H1 (cell line): Measurements from ENCODE around the gene NPPA. TPM values are rescaled to one million over a fixed set of nuclear protein-coding genes. Genes with fewer than 3 reads are reported as not detected.

Source experiments
- CTCF ChIA-PET: fragments of 300-600 bp; sonication (Branson Sonifier 250); formaldehyde crosslinking; loops from one replicate; lab custom pipeline; 2021; ENCODE audit not compliant: partially characterized antibody; lab: Charles Lee
- POLR2A ChIA-PET: fragments of 300-600 bp; sonication (Branson Sonifier 250); formaldehyde crosslinking; loops from one replicate; lab custom pipeline; 2021; ENCODE audit warnings: inconsistent platforms; ENCODE audit not compliant: partially characterized antibody; lab: Charles Lee
- DNase-seq, 2 experiments: peaks; one replicate each; pipeline versions ENCODE4 v3.0.0 to v3.0.0-alpha.2; 2010 to 2022; ENCODE audit warnings: low spot score in 2 of 2, low read depth in 1 of 2, mixed read lengths in 1 of 2
- FAIRE-seq: peaks from 2 replicates; lab custom pipeline; 2011; peaks lifted over from hg19 to GRCh38; lab: Jason Lieb, UNC
- H2AFZ ChIP-seq: 2 replicates; pipeline ENCODE4 v1.8.1; 2012; ENCODE audit warnings: low read length, inconsistent platforms
- H2AK5ac ChIP-seq: 2 replicates; pipeline ENCODE4 v1.6.1; 2013; ENCODE audit warnings: low read depth, low read length
- H2BK120ac ChIP-seq: replicated peaks from 2 replicates; pipeline ENCODE3; 2013; ENCODE audit warnings: low read depth, low read length, inconsistent platforms
- H2BK12ac ChIP-seq: 2 replicates; pipeline ENCODE4 v1.6.1; 2013; ENCODE audit warnings: low read depth, low read length
- H2BK15ac ChIP-seq: 2 replicates; pipeline ENCODE4 v1.6.1; 2013; ENCODE audit warnings: low read length
- H2BK20ac ChIP-seq: 2 replicates; pipeline ENCODE4 v1.6.1; 2013; ENCODE audit warnings: low read length
- H2BK5ac ChIP-seq: 2 replicates; pipeline ENCODE4 v1.6.1; 2013; ENCODE audit warnings: low read depth, low read length
- H3K14ac ChIP-seq: 2 replicates; pipeline ENCODE4 v1.6.1; 2013; ENCODE audit warnings: inconsistent platforms; ENCODE audit not compliant: insufficient read length
- H3K18ac ChIP-seq: 2 replicates; pipeline ENCODE4 v1.6.1; 2013; ENCODE audit warnings: low read length; ENCODE audit errors: extremely low read depth
- H3K23ac ChIP-seq: 2 replicates; pipeline ENCODE4 v1.6.1; 2013; ENCODE audit warnings: inconsistent platforms; ENCODE audit not compliant: insufficient read length
- H3K23me2 ChIP-seq: 2 replicates; pipeline ENCODE4 v1.6.1; 2013; ENCODE audit warnings: low read depth, low read length
- H3K27ac ChIP-seq: 2 replicates; pipeline ENCODE4 v1.6.1; 2011; ENCODE audit warnings: low read depth, low read length, inconsistent platforms
- H3K27me3 ChIP-seq, 4 experiments: replicated peaks in 1 of 4; 1 replicate in 1 of 4; 2 replicates in 3 of 4; pipeline versions ENCODE4 v1.6.1 to v1.8.1; 2011 to 2013; ENCODE audit warnings: low read length in 3 of 4, mild to moderate bottlenecking in 3 of 4, inconsistent platforms in 2 of 4, mixed read lengths in 2 of 4, moderate library complexity in 1 of 4; ENCODE audit not compliant: control insufficient read depth in 3 of 4, insufficient read depth in 3 of 4; ENCODE audit errors: extremely low read depth in 1 of 4
- H3K36me3 ChIP-seq, 4 experiments: 2 replicates each; pipeline versions ENCODE4 v1.6.1 to v1.8.1; 2011 to 2013; ENCODE audit warnings: mild to moderate bottlenecking in 4 of 4, low read length in 3 of 4, moderate library complexity in 2 of 4, control low read depth in 1 of 4, inconsistent platforms in 1 of 4; ENCODE audit not compliant: insufficient read depth in 4 of 4, control insufficient read depth in 2 of 4
- H3K4ac ChIP-seq: replicated peaks from 2 replicates; pipeline ENCODE3; 2013; ENCODE audit warnings: low read length, low read depth, mixed read lengths, inconsistent platforms; ENCODE audit not compliant: insufficient read length
- H3K4me1 ChIP-seq, 4 experiments: replicated peaks in 1 of 4; 1 replicate in 1 of 4; 2 replicates in 3 of 4; pipeline versions ENCODE4 v1.6.1 to v1.8.1; 2011 to 2013; ENCODE audit warnings: low read length in 3 of 4, inconsistent platforms in 2 of 4, mixed read lengths in 1 of 4; ENCODE audit not compliant: insufficient read depth in 4 of 4, control insufficient read depth in 3 of 4
- H3K4me2 ChIP-seq, 2 experiments: 2 replicates each; pipeline versions ENCODE4 v1.6.1 to v1.8.1; 2011 to 2013; ENCODE audit warnings: low read depth in 2 of 2, low read length in 2 of 2, control low read depth in 1 of 2, inconsistent platforms in 1 of 2, mild to moderate bottlenecking in 1 of 2; ENCODE audit not compliant: insufficient read depth in 1 of 2
- H3K4me3 ChIP-seq, 4 experiments: fragments of 200-600, 300-600 bp in 1 of 4; sonication (generic), shearing (Covaris generic), sonication (Bioruptor Twin) in 1 of 4; 2 replicates each; pipeline versions ENCODE4 v1.5.1 to v1.8.1; 2011 to 2016; ENCODE audit warnings: low read length in 4 of 4, low read depth in 3 of 4, control low read depth in 2 of 4, inconsistent platforms in 2 of 4, mild to moderate bottlenecking in 2 of 4, mixed read lengths in 1 of 4, moderate library complexity in 1 of 4; ENCODE audit not compliant: insufficient read depth in 2 of 4; ENCODE audit errors: extremely low read depth in 1 of 4
- H3K56ac ChIP-seq: replicated peaks from 2 replicates; pipeline ENCODE3; 2013; ENCODE audit warnings: low read depth, mild to moderate bottlenecking, mixed read lengths, low read length, inconsistent platforms; ENCODE audit not compliant: insufficient read length
- H3K79me1 ChIP-seq: 2 replicates; pipeline ENCODE4 v1.6.1; 2013; ENCODE audit warnings: low read depth, low read length, control low read depth
- H3K79me2 ChIP-seq, 2 experiments: 2 replicates each; pipeline versions ENCODE4 v1.6.1 to v1.8.1; 2012 to 2013; ENCODE audit warnings: low read length in 2 of 2, mild to moderate bottlenecking in 2 of 2, inconsistent platforms in 1 of 2; ENCODE audit not compliant: insufficient read depth in 2 of 2, control insufficient read depth in 1 of 2
- H3K9ac ChIP-seq, 4 experiments: replicated peaks in 1 of 4; 1 replicate in 1 of 4; 2 replicates in 3 of 4; pipeline versions ENCODE4 v1.6.1 to v1.8.1; 2011 to 2013; ENCODE audit warnings: low read depth in 3 of 4, low read length in 3 of 4, control low read depth in 2 of 4, mild to moderate bottlenecking in 2 of 4, moderate library complexity in 2 of 4, inconsistent platforms in 1 of 4; ENCODE audit errors: extremely low read depth in 1 of 4
- H3K9me3 ChIP-seq, 2 experiments: 2 replicates each; pipeline versions ENCODE4 v1.6.1 to v1.8.1; 2012 to 2013; ENCODE audit warnings: mild to moderate bottlenecking in 2 of 2, moderate library complexity in 2 of 2, control low read depth in 1 of 2, inconsistent platforms in 1 of 2, low read depth in 1 of 2, low read length in 1 of 2, mixed read lengths in 1 of 2; ENCODE audit not compliant: insufficient read depth in 2 of 2
- H4K20me1 ChIP-seq, 2 experiments: replicated peaks in 1 of 2; 2 replicates each; pipeline versions ENCODE3 to v1.8.1; 2011 to 2013; ENCODE audit warnings: inconsistent platforms in 2 of 2, low read length in 2 of 2, mild to moderate bottlenecking in 1 of 2; ENCODE audit not compliant: insufficient read depth in 2 of 2, control insufficient read depth in 1 of 2
- H4K5ac ChIP-seq: 2 replicates; pipeline ENCODE4 v1.6.1; 2013; ENCODE audit warnings: low read length, low read depth, mixed read lengths, inconsistent platforms; ENCODE audit not compliant: insufficient read length
- H4K8ac ChIP-seq: 2 replicates; pipeline ENCODE4 v1.8.0; 2013; ENCODE audit warnings: mild to moderate bottlenecking, moderate library complexity, low read length, inconsistent platforms; ENCODE audit not compliant: insufficient read depth; ENCODE audit errors: extremely low read depth
- H4K91ac ChIP-seq: replicated peaks from 2 replicates; pipeline ENCODE3; 2013; ENCODE audit warnings: low read length, mixed read lengths, inconsistent platforms; ENCODE audit not compliant: insufficient read length
- GABPA ChIP-seq: IDR thresholded peaks from 2 replicates; pipeline ENCODE4 v1.6.1; 2011; ENCODE audit warnings: mild to moderate bottlenecking, low read length, moderate library complexity, borderline replicate concordance; ENCODE audit not compliant: insufficient read depth
- KDM5A ChIP-seq: fragments of 200-600 bp; IDR thresholded peaks from 2 replicates; pipeline ENCODE4 v1.7.1; 2012; ENCODE audit warnings: mild to moderate bottlenecking, low read length, inconsistent platforms, mixed read lengths
- NRF1 ChIP-seq: IDR thresholded peaks from 2 replicates; pipeline ENCODE4 v1.6.1; 2011; ENCODE audit warnings: mild to moderate bottlenecking, low read depth, low read length, improper control_type of control experiment
- POU5F1 ChIP-seq: IDR thresholded peaks from 2 replicates; pipeline ENCODE4 v1.6.1; 2011; ENCODE audit warnings: low read depth, mild to moderate bottlenecking, low read length, moderate library complexity
- SAP30 ChIP-seq: fragments of 300-600 bp; sonication (generic); IDR thresholded peaks from 2 replicates; pipeline ENCODE4 v1.7.1; 2012; ENCODE audit warnings: low read length, moderate library complexity, mild to moderate bottlenecking, inconsistent platforms; ENCODE audit not compliant: insufficient read depth, insufficient replicate concordance
- SIRT6 ChIP-seq: IDR thresholded peaks from one replicate; pipeline ENCODE4 v1.7.1; 2012; ENCODE audit warnings: low read length, inconsistent platforms
- WGBS, 2 experiments: shearing (Covaris generic) in 1 of 2; methylation state at CpG; one replicate each; pipeline versions ENCODE4 v1.1.6 to v1.1.7; 2013 to 2015; ENCODE audit warnings: low lambda C conversion rate in 2 of 2, mixed read lengths in 2 of 2, inconsistent platforms in 1 of 2, low coverage in 1 of 2, missing lambda C conversion rate in 1 of 2; ENCODE audit not compliant: insufficient replicate concordance in 2 of 2, insufficient coverage in 1 of 2, insufficient read length in 1 of 2; ENCODE audit errors: extremely low coverage in 1 of 2, missing lambda C conversion rate in 1 of 2; 5-methylcytosine and 5-hydroxymethylcytosine counted together
- polyA plus RNA-seq, 7 experiments: library from polyadenylated mRNA; depleted of rRNA in 3 of 7; stranded (reverse) in 5 of 7; unstranded in 2 of 7; fragments of >200 nt in 5 of 7; fragments of 200-250 nt in 2 of 7; gene quantifications; 1 replicate in 5 of 7; 2 replicates in 1 of 7; 4 replicates in 1 of 7; pipeline versions ENCODE4 v1.2.1 to v1.2.3, GENCODE V29; 2011 to 2013; ENCODE audit warnings: missing spikeins in 2 of 7, mixed read lengths in 2 of 7
- total RNA-seq: library from RNA; stranded (reverse); fragmentation: NEBNext Ultra II Directional; extraction: Animal tissue kit (Norgen Biotek cat#: 25700); gene quantifications from 2 replicates; pipeline ENCODE4 v1.2.1, GENCODE V29; 2021

NPPA gene
- total and polyA plus RNA-seq, 2 of the 8 experiments (the other 6 are each of a cell fraction or from before 2014, with no cell fraction given) = not detected

DNA sequence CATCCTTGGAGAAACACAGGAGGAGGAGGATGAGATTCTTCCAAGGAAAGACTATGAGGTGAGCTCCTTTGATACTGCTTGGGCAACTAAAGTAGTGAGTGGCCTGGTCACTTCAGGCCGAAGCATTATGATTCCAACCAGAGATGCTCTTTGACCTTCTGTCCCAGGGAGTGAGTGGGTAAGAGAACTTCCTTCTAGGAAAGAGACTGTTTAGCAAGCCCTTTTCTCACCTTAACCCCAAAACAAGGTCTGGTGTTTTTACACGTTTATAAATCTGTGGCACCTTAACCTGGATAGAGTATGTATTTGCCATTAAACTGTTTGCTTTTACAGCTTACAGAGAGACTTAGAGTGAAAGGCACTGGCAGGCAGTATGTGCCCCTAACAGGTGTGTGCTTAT is 40.5 kb downstream of the NPPA start:
- H4K20me1 ChIP-seq = peaks cover 3 to 11% of the 10 kb centered on the region in 2 experiments
- H2BK15ac ChIP-seq = no peak overlapping the region
- H4K91ac ChIP-seq = no peak overlapping the region
- ChIA-PET CTCF (interaction anchor here (1.0 to 2.4 kb wide), 8 partner anchors 12 to 88 kb away, joined by 3 to 8 read pairs (median 3); no protein-coding TSS in a partner anchor), POLR2A (interaction anchor here (0.8 to 3.2 kb wide), 9 partner anchors 9 to 225 kb away, joined by 3 to 13 read pairs (median 4); partner anchors contain the start of gene PLOD1)
- no peak overlapping the region for H3K4ac ChIP-seq
- no peaks in the 10 kb centered on the region for H3K9me3 ChIP-seq
- H3K4me1 ChIP-seq = peaks cover 13 to 24% (median 18%) of the 10 kb centered on the region in 4 experiments
- no peaks in the 10 kb centered on the region for H3K27me3 ChIP-seq
- no peak overlapping the region for H2BK5ac ChIP-seq
- no peak overlapping the region for H2AFZ ChIP-seq
- no peak overlapping the region for H2BK12ac ChIP-seq
- peaks cover 0 to 25% (median 14%) of the 10 kb centered on the region in 4 experiments; a peak in 7 of 8 replicates for H3K36me3 ChIP-seq
- H3K4me3 ChIP-seq = peak overlapping the region; percentile 76 to 88 (median 81); a peak in 7 of 8 replicates
- TF ChIP-seq GABPA (no peak), KDM5A (no peak), NRF1 (no peak), POU5F1 (no peak), SIRT6 (no peak), SAP30 (no peak)
- H4K5ac ChIP-seq = no peak overlapping the region
- H3K14ac ChIP-seq = no peak overlapping the region
- H2AK5ac ChIP-seq = no peak overlapping the region
- 84% methylated on average over 2 of the region's 2 CpGs; no CpG with 5 or more reads in 1 of the 2 experiments for WGBS, 2 experiments
- no peak overlapping the region for H2BK120ac ChIP-seq
- no peak overlapping the region for H3K56ac ChIP-seq
- no peak overlapping the region for H3K18ac ChIP-seq
- no peak overlapping the region for H3K27ac ChIP-seq
- peak overlapping the region; percentile 84 to 92 for H3K4me2 ChIP-seq
- no peak overlapping the region for H2BK20ac ChIP-seq
- H3K23me2 ChIP-seq = peaks cover 18% of the 10 kb centered on the region
- FAIRE-seq (no peak), DNase-seq (no peak)
- H3K23ac ChIP-seq = no peak overlapping the region
- peak overlapping the region in 1 of 4 experiments; percentile 43; a peak in 1 of 7 replicates for H3K9ac ChIP-seq
- H3K79me2 ChIP-seq = peaks cover 8 to 52% of the 10 kb centered on the region in 2 experiments; a peak in 3 of 4 replicates
- H4K8ac ChIP-seq = no peak overlapping the region
- H3K79me1 ChIP-seq = peaks cover 8% of the 10 kb centered on the region
